ENCODE results near the gene GPRIN2. TPM values are rescaled to one million over a fixed set of nuclear protein-coding genes. Genes with fewer than 3 reads are reported as not detected.
"Not testable (repeated sequence)": the region's sequence is repeated elsewhere in the genome, so short reads cannot be mapped to it uniquely, and the experiment has no call there.

GPRIN2 gene
- total RNA-seq = not detected

DNA sequence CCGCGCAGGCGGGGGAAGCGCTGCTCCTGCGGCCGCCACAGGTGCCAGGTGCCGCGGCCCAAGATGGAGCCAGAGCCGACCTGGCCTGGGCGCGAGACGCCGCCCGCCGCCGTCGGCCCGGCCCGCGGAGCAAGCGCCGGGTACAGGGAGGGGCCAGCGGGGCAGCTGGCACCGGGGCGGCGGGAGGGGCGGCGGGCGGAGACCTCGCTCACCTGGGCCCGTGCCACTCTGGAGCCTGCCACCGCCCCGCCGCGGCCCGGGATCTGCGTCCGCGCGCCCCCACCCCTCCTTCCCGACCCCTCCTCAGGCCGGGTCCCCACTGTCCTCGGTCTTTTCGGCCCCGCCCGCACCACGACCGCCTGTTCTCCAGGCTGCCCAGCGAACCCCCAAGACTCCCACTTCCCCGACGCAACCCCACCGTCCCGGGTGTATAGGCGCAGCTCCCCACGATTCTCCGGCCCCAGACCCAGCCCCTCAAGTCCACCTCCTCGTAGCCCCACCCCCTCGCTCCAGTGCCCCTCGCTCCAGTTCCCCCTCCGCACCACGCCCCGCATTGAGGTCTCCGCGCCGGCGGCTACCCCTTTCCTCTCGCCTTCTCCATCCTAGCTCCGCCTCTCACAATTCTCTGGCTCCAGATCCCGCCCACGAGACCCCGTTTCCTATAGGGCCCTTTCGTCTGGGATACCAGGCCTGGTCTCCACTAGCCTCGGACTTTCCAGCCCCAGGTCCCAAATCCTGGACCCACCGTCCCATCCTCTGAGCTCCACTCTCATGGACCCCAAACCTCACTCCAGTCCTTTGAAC, at the start of gene GPRIN2:
TSS of gene GPRIN2 (minus strand) at position 144 of the 804 bp plus-strand sequence. CDS start 5,922 bp downstream, outside the sequence.
- Mint-ChIP-seq H3K36me3 (ENCODE audit: insufficient read depth in 2 of 2) (no peaks in the 10 kb centered on the region), H3K4me1 (ENCODE audit: low read depth) (peaks cover 6% of the 10 kb centered on the region), H3K4me3 (peak within 1 kb of the TSS; percentile 79 to 82), H3K9me3 (no peaks in the 10 kb centered on the region), H3K27me3 (ENCODE audit: low read depth) (no peaks in the 10 kb centered on the region), H3K27ac (no peak within 1 kb of the TSS)
- ATAC-seq (replicated peaks in 1 of 2) (peak; percentile 21 to 44), DNase-seq (no peak)

GRCh38 chr10:46600516-46600915, 44.1 kb upstream of the GPRIN2 start:
- DNase-seq; H3K9me3 Mint-ChIP-seq; H3K27ac Mint-ChIP-seq; H3K36me3 Mint-ChIP-seq (ENCODE audit: insufficient read depth in 2 of 2); H3K4me1 Mint-ChIP-seq (ENCODE audit: low read depth); H3K4me3 Mint-ChIP-seq; H3K27me3 Mint-ChIP-seq (ENCODE audit: low read depth): not testable (repeated sequence)
- ATAC-seq (replicated peaks in 1 of 2) = peak; percentile 75 to 81

DNA sequence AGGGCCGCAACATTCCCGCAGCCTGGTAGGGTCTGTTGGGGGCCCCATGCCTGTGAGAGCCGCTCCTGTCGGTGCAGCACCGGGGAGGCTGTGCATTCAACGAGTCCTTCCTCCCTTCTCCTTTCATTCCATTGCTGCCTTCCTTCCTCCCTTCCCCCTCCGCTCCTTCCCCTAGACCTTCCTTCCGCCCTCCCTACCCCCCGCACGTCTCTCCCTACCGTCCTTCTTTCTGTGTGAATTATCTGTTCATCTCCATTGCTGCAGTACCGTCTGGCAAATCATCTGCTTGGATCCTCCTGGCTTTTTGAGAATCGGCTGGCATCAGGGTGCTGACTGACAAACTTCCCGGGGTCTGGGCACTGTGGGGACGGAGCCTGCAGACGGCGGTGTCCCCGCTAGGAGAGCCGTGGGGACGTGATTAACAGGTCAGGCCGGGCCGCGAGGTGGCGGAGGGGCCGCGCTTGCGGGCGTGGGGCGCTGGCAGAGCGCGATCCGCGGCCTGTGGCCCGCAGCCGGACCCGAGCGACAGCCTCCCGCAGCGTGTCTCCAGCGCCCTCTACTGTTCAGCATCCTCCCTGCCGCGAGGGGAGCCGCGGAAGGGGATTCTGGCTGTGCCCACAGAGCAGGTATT, 41.3 kb upstream of the GPRIN2 start:
- H3K4me3 Mint-ChIP-seq = peak overlapping the region; percentile 59 to 78
- not testable (repeated sequence) for H3K36me3 Mint-ChIP-seq (ENCODE audit: insufficient read depth in 2 of 2); H3K9me3 Mint-ChIP-seq; H3K27me3 Mint-ChIP-seq (ENCODE audit: low read depth); H3K27ac Mint-ChIP-seq; H3K4me1 Mint-ChIP-seq (ENCODE audit: low read depth)
- DNase-seq = peak; percentile 2 to 33
- peak; percentile 84 to 87 for ATAC-seq (replicated peaks in 1 of 2)

DNA sequence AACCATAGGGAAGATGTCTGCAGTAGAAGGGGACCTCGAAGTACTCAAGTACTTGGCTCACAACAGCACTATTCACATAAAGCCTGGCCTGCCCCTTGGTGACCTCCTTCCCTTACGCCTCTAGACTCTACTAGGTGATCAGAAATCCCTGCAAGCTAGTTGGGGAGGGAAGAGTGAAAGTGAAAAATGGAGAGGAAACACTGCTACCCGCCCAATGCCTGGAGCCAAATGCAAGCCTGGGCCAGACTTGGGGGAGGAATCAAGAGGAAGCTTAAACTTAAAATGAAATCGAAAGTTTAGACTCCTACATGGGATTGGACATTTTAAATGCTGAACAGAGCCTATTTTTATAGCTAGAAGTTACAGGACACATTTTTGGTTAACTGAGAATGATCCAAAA, 40.1 kb upstream of the GPRIN2 start:
- H3K4me1 Mint-ChIP-seq (ENCODE audit: low read depth); DNase-seq; H3K27ac Mint-ChIP-seq; H3K9me3 Mint-ChIP-seq; H3K4me3 Mint-ChIP-seq; H3K27me3 Mint-ChIP-seq (ENCODE audit: low read depth); H3K36me3 Mint-ChIP-seq (ENCODE audit: insufficient read depth in 2 of 2); ATAC-seq (replicated peaks in 1 of 2): not testable (repeated sequence)

DNA sequence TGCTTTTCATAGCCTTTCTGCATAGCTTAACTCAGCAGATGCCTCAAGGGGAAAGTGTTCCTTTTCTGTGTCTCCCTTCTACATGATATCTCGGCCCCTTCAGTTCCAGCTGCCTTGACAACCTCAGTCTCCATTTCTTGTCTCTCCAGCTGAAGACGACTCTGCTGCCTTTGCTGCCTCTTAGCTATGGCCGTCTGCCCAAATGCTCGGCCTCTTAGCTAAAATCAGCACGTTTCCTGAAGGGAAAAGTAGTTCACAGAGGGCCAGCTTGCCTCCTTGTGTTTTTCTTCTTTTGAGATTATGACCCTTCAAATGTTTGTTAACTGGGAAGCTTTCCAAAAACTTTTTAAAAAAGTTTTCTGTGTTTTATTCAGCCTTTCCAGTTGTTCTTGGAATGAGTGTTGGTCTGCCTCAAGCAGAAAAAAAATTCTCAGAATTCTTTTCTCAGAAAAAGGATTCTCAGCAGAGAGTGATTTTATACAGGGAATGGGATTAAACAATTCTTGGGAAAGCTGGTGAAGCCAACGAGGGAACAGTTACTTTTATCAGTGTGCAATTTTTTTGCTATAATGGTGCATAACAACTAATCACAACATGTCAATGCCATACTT, 38.1 kb upstream of the GPRIN2 start:
- H3K4me1 Mint-ChIP-seq (ENCODE audit: low read depth); DNase-seq; H3K9me3 Mint-ChIP-seq; H3K27me3 Mint-ChIP-seq (ENCODE audit: low read depth); H3K36me3 Mint-ChIP-seq (ENCODE audit: insufficient read depth in 2 of 2); ATAC-seq (replicated peaks in 1 of 2); H3K27ac Mint-ChIP-seq; H3K4me3 Mint-ChIP-seq: not testable (repeated sequence)

DNA sequence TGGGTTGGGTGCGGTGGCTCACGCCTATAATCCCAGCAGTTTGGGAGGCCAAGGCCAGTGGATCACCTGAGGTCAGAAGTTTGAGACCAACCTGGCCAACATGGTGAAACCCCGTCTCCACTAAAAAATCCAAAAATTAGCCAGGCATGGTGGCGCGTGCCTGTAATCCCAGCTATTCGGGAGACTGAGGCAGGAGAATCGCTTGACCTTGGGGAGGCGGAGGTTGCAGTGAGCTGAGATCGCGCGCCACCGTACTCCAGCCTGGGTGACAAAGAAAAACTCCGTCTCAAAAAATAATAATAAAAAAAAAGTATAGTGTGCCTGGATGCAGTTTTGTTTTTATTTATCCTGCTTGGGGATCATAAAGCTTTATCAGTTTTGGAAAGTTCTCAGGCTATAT, 36.8 kb upstream of the GPRIN2 start:
- H3K36me3 Mint-ChIP-seq (ENCODE audit: insufficient read depth in 2 of 2); H3K27me3 Mint-ChIP-seq (ENCODE audit: low read depth); DNase-seq; H3K27ac Mint-ChIP-seq; H3K4me3 Mint-ChIP-seq; H3K4me1 Mint-ChIP-seq (ENCODE audit: low read depth); H3K9me3 Mint-ChIP-seq; ATAC-seq (replicated peaks in 1 of 2): not testable (repeated sequence)

- not testable (repeated sequence) for DNase-seq; H3K27ac Mint-ChIP-seq; H3K4me3 Mint-ChIP-seq; H3K4me1 Mint-ChIP-seq (ENCODE audit: low read depth); H3K36me3 Mint-ChIP-seq (ENCODE audit: insufficient read depth in 2 of 2); H3K9me3 Mint-ChIP-seq; ATAC-seq (replicated peaks in 1 of 2); H3K27me3 Mint-ChIP-seq (ENCODE audit: low read depth)
These were observed 34.6 kb upstream of the GPRIN2 start for GRCh38 chr10:46591053-46591452.

DNA sequence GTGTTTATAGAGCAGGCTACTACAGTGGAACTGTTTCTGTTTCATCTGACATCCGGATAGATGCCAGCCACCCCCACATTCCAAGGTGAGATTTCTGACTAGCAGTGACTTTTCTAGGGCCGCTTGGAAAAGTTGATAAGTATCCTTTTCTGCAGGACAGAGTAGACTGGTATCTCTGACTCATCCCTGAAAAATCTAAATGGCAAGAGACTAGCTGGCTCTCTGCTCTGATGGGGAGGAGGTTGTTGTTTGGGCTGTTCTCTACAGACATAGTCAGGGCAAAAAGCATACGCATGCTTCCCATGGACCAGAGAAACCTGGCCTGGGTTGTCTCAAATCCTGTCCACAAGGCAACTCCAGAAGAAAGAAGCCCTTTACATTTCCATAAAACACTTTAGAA, 33.1 kb upstream of the GPRIN2 start:
- not testable (repeated sequence) for H3K4me3 Mint-ChIP-seq; ATAC-seq (replicated peaks in 1 of 2); H3K36me3 Mint-ChIP-seq (ENCODE audit: insufficient read depth in 2 of 2); H3K4me1 Mint-ChIP-seq (ENCODE audit: low read depth); DNase-seq; H3K9me3 Mint-ChIP-seq; H3K27me3 Mint-ChIP-seq (ENCODE audit: low read depth); H3K27ac Mint-ChIP-seq

- not testable (repeated sequence) for H3K4me1 Mint-ChIP-seq (ENCODE audit: low read depth); H3K27ac Mint-ChIP-seq; H3K36me3 Mint-ChIP-seq (ENCODE audit: insufficient read depth in 2 of 2); H3K9me3 Mint-ChIP-seq; H3K4me3 Mint-ChIP-seq; H3K27me3 Mint-ChIP-seq (ENCODE audit: low read depth); DNase-seq
- peak; percentile 63 to 72 for ATAC-seq (replicated peaks in 1 of 2)
These were observed 31.8 kb upstream of the GPRIN2 start for GRCh38 chr10:46588221-46588620.

- H3K36me3 Mint-ChIP-seq (ENCODE audit: insufficient read depth in 2 of 2); H3K4me3 Mint-ChIP-seq; DNase-seq; H3K4me1 Mint-ChIP-seq (ENCODE audit: low read depth); ATAC-seq (replicated peaks in 1 of 2); H3K27ac Mint-ChIP-seq; H3K9me3 Mint-ChIP-seq; H3K27me3 Mint-ChIP-seq (ENCODE audit: low read depth): not testable (repeated sequence)
These were observed 31.1 kb upstream of the GPRIN2 start for GRCh38 chr10:46587546-46587945.

DNA sequence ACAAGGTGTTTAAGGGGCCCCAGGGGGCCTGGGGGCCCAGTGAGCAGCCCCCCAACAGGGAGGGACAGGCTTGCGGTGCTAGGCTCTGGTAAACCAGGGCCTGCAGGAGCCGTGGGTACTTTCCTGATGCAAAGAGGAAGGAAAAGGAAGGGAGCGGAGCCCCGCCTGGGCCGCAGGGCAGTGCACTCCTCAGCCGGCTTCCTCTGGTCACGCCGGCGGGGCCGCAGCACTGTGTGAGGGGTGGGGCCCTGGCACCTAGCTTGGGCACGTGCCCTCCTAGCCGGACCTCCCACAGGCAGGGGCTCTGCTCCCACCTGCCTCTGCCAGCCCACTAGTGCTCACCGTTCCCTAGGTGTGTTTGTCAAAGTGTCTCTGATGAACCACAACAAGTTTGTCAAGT, 28.8 kb upstream of the GPRIN2 start:
- H3K27me3 Mint-ChIP-seq (ENCODE audit: low read depth); H3K36me3 Mint-ChIP-seq (ENCODE audit: insufficient read depth in 2 of 2); DNase-seq; H3K9me3 Mint-ChIP-seq; H3K4me1 Mint-ChIP-seq (ENCODE audit: low read depth); H3K4me3 Mint-ChIP-seq; ATAC-seq (replicated peaks in 1 of 2); H3K27ac Mint-ChIP-seq: not testable (repeated sequence)

- not testable (repeated sequence) for H3K36me3 Mint-ChIP-seq (ENCODE audit: insufficient read depth in 2 of 2); ATAC-seq (replicated peaks in 1 of 2); H3K27me3 Mint-ChIP-seq (ENCODE audit: low read depth); H3K4me1 Mint-ChIP-seq (ENCODE audit: low read depth); DNase-seq; H3K9me3 Mint-ChIP-seq; H3K27ac Mint-ChIP-seq; H3K4me3 Mint-ChIP-seq
These were observed 27.7 kb upstream of the GPRIN2 start for GRCh38 chr10:46584196-46584595.

GRCh38 chr10:46582568-46582967, 26.1 kb upstream of the GPRIN2 start:
- H3K36me3 Mint-ChIP-seq (ENCODE audit: insufficient read depth in 2 of 2); DNase-seq; ATAC-seq (replicated peaks in 1 of 2); H3K9me3 Mint-ChIP-seq; H3K4me3 Mint-ChIP-seq; H3K27ac Mint-ChIP-seq; H3K4me1 Mint-ChIP-seq (ENCODE audit: low read depth); H3K27me3 Mint-ChIP-seq (ENCODE audit: low read depth): not testable (repeated sequence)
